OCI-LY1 (cell line): ENCODE results near the gene WDFY4.

Source experiments
- EZH2 ChIP-seq: fragments of 200-600 bp; sonication (generic), shearing (Covaris generic); IDR thresholded peaks from 2 replicates; pipeline ENCODE4 v1.8.0; 2017; ENCODE audit warnings: borderline replicate concordance, mixed run types, mild to moderate bottlenecking, antibody characterized with exemption, low read length, moderate library complexity, mixed read lengths
- TF ChIP-seq, protein P1 (sequence below): fragments of 200-600 bp; sonication (generic), shearing (Covaris generic); IDR thresholded peaks from 2 replicates; pipeline ENCODE4 v1.5.1; 2017; ENCODE audit warnings: mild to moderate bottlenecking, antibody characterized with exemption, low read length, moderate library complexity, mixed read lengths

DNA sequence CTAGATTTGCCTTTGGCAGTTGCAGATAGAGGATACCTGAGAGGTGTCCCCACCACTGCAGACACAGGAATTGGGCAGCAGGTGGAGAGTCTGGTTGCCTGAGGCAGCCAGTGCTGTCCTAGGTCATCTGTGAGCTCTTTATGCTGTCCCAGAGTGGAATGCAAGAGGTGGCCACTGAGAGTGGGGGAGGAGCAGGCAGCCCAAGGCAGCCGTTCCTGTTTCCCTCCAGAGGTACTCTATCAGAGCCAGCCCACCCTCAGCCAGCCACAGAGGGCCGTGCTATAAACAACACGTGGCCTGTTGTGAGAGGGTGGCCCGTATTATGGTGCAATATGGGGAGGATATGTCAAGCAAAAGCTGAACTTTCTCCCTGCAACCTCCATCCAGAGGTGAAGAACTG lies 246.5 kb downstream of the WDFY4 start:
- TF ChIP-seq, protein P1, sequence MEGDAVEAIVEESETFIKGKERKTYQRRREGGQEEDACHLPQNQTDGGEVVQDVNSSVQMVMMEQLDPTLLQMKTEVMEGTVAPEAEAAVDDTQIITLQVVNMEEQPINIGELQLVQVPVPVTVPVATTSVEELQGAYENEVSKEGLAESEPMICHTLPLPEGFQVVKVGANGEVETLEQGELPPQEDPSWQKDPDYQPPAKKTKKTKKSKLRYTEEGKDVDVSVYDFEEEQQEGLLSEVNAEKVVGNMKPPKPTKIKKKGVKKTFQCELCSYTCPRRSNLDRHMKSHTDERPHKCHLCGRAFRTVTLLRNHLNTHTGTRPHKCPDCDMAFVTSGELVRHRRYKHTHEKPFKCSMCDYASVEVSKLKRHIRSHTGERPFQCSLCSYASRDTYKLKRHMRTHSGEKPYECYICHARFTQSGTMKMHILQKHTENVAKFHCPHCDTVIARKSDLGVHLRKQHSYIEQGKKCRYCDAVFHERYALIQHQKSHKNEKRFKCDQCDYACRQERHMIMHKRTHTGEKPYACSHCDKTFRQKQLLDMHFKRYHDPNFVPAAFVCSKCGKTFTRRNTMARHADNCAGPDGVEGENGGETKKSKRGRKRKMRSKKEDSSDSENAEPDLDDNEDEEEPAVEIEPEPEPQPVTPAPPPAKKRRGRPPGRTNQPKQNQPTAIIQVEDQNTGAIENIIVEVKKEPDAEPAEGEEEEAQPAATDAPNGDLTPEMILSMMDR, result no peak
- no peak for TF ChIP-seq EZH2
